ENCODE measurements around the gene COL21A1.

The COL21A1 gene

GRCh38 chr6:56246881-56247653 is at the start of gene COL21A1:
COL21A1 (minus strand) TSS chr6:56247580; CDS start chr6:56182618, 64,962 bp downstream.
- DNase-seq (ENCODE audit: low read depth) = no peak
- peak within 1 kb of the TSS; percentile 50 for H3K4me3 ChIP-seq (ENCODE audit: control insufficient read depth, low read depth, low read length)
- TF ChIP-seq CTCF (IDR thresholded peaks at IDR 0.05; ENCODE audit: control insufficient read depth, insufficient read depth, low read depth, low read length, missing control alignments) = peak; percentile 39

- no peak overlapping the region for H3K4me3 ChIP-seq (ENCODE audit: control insufficient read depth, low read depth, low read length)
- no peak for TF ChIP-seq CTCF (IDR thresholded peaks at IDR 0.05; ENCODE audit: control insufficient read depth, insufficient read depth, low read depth, low read length, missing control alignments)
- DNase-seq (ENCODE audit: low read depth) = no peak
These were observed 46.4 kb upstream of the COL21A1 start for GRCh38 chr6:56293781-56294180.

GRCh38 chr6:56292505-56293181 is 45.3 kb upstream of the COL21A1 start:
- peak; percentile 20 for DNase-seq (ENCODE audit: low read depth)
- TF ChIP-seq CTCF (IDR thresholded peaks at IDR 0.05; ENCODE audit: control insufficient read depth, insufficient read depth, low read depth, low read length, missing control alignments) = peak; percentile 69

GRCh38 chr6:56291302-56291917 is 44.0 kb upstream of the COL21A1 start:
- no peak for DNase-seq (ENCODE audit: low read depth)
- no peak overlapping the region for H3K4me3 ChIP-seq (ENCODE audit: control insufficient read depth, low read depth, low read length)
- no peak for TF ChIP-seq CTCF (IDR thresholded peaks at IDR 0.05; ENCODE audit: control insufficient read depth, insufficient read depth, low read depth, low read length, missing control alignments)

More at GRCh38 chr6:56292505-56293181, 45.3 kb upstream of the COL21A1 start:
- H3K4me3 ChIP-seq (ENCODE audit: control insufficient read depth, low read depth, low read length) = no peak overlapping the region

GRCh38 chr6:56289721-56290120 is 42.3 kb upstream of the COL21A1 start:
- no peak overlapping the region for H3K4me3 ChIP-seq (ENCODE audit: control insufficient read depth, low read depth, low read length)
- no peak for DNase-seq (ENCODE audit: low read depth)
- TF ChIP-seq CTCF (IDR thresholded peaks at IDR 0.05; ENCODE audit: control insufficient read depth, insufficient read depth, low read depth, low read length, missing control alignments) = no peak

GRCh38 chr6:56288347-56288746 is 41.0 kb upstream of the COL21A1 start:
- DNase-seq (ENCODE audit: low read depth) = no peak
- TF ChIP-seq CTCF (IDR thresholded peaks at IDR 0.05; ENCODE audit: control insufficient read depth, insufficient read depth, low read depth, low read length, missing control alignments) = no peak
- H3K4me3 ChIP-seq (ENCODE audit: control insufficient read depth, low read depth, low read length) = no peak overlapping the region

Measured in AG09309 (cell line).